HUES64 (cell line): ENCODE data around the gene UGT1A9.
"Not testable (repeated sequence)": the region's sequence is repeated elsewhere in the genome, so short reads cannot be mapped to it uniquely, and the experiment has no call there.

ENCODE experiments used
- H3K27ac ChIP-seq: 2 replicates; pipeline ENCODE4 v1.7.0; 2013; ENCODE audit warnings: low read depth, low read length, inconsistent platforms
- H3K27me3 ChIP-seq: 2 replicates; pipeline ENCODE4 v1.6.1; 2013; ENCODE audit warnings: mild to moderate bottlenecking, low read length; ENCODE audit not compliant: insufficient read depth
- H3K36me3 ChIP-seq: 2 replicates; pipeline ENCODE4 v1.6.1; 2013; ENCODE audit warnings: mild to moderate bottlenecking, low read length; ENCODE audit not compliant: insufficient read depth
- H3K4me1 ChIP-seq: 2 replicates; pipeline ENCODE4 v1.6.1; 2013; ENCODE audit warnings: mild to moderate bottlenecking, low read length, moderate library complexity; ENCODE audit not compliant: insufficient read depth
- H3K4me3 ChIP-seq: 2 replicates; pipeline ENCODE4 v1.5.1; 2013; ENCODE audit warnings: mild to moderate bottlenecking, low read length, moderate library complexity
- H3K9ac ChIP-seq: 2 replicates; pipeline ENCODE4 v1.6.1; 2013; ENCODE audit warnings: mild to moderate bottlenecking, low read depth, low read length
- H3K9me3 ChIP-seq: 2 replicates; pipeline ENCODE4 v1.6.1; 2013; ENCODE audit warnings: low read depth, low read length; ENCODE audit not compliant: insufficient read depth
- WGBS: fragments of 150-250, 120-280 bp; methylation state at CpG from one replicate; pipeline ENCODE4 v1.1.7; 2013; ENCODE audit warnings: missing lambda C conversion rate; 5-methylcytosine and 5-hydroxymethylcytosine counted together

Gene UGT1A9

GRCh38 chr2:233655943-233656342 lies 15.8 kb upstream of the UGT1A9 start:
- not testable (repeated sequence) for H3K9ac ChIP-seq
- WGBS, result 84% methylated on average over 2 of the region's 3 CpGs

GRCh38 chr2:233656443-233656842 lies 15.3 kb upstream of the UGT1A9 start:
- H3K27me3 ChIP-seq, result no peaks in the 10 kb centered on the region
- H3K4me1 ChIP-seq, result no peaks in the 10 kb centered on the region
- H3K9me3 ChIP-seq, result no peaks in the 10 kb centered on the region
- 94% methylated on average over 10 of the region's 10 CpGs for WGBS
- no peak overlapping the region for H3K27ac ChIP-seq
- no peak overlapping the region for H3K4me3 ChIP-seq
- no peak overlapping the region for H3K9ac ChIP-seq
- H3K36me3 ChIP-seq, result no peaks in the 10 kb centered on the region

More at GRCh38 chr2:233655943-233656342, 15.8 kb upstream of the UGT1A9 start:
- H3K36me3 ChIP-seq, H3K4me3 ChIP-seq, H3K27ac ChIP-seq, H3K27me3 ChIP-seq, H3K4me1 ChIP-seq, H3K9me3 ChIP-seq: not testable (repeated sequence)

GRCh38 chr2:233658610-233659009 lies 13.1 kb upstream of the UGT1A9 start:
- no peaks in the 10 kb centered on the region for H3K36me3 ChIP-seq
- H3K4me1 ChIP-seq, result no peaks in the 10 kb centered on the region
- H3K4me3 ChIP-seq, result no peak overlapping the region
- no peaks in the 10 kb centered on the region for H3K9me3 ChIP-seq
- H3K27me3 ChIP-seq, result no peaks in the 10 kb centered on the region
- no peak overlapping the region for H3K27ac ChIP-seq
- no peak overlapping the region for H3K9ac ChIP-seq

GRCh38 chr2:233663911-233664310 lies 7.8 kb upstream of the UGT1A9 start:
- Histone ChIP-seq H3K9me3 (no peaks in the 10 kb centered on the region), H3K27ac (no peak overlapping the region), H3K4me1 (no peaks in the 10 kb centered on the region), H3K36me3 (no peaks in the 10 kb centered on the region), H3K9ac (no peak overlapping the region), H3K4me3 (no peak overlapping the region), H3K27me3 (no peaks in the 10 kb centered on the region)
- 64% methylated on average over 1 of the region's 1 CpG for WGBS

- H3K36me3 ChIP-seq, result no peaks in the 10 kb centered on the region
- WGBS, result 93% methylated on average over 4 of the region's 4 CpGs
- H3K27ac ChIP-seq, result no peak overlapping the region
- no peaks in the 10 kb centered on the region for H3K4me1 ChIP-seq
- no peak overlapping the region for H3K4me3 ChIP-seq
- no peak overlapping the region for H3K9ac ChIP-seq
- no peaks in the 10 kb centered on the region for H3K27me3 ChIP-seq
- no peaks in the 10 kb centered on the region for H3K9me3 ChIP-seq
These were observed 3.0 kb upstream of the UGT1A9 start for GRCh38 chr2:233668605-233669260.

GRCh38 chr2:233672886-233673285 lies 1.2 kb downstream of the UGT1A9 start:
- no CpG with 5 or more reads among the region's 3 CpGs for WGBS
- no peaks in the 10 kb centered on the region for H3K4me1 ChIP-seq

GRCh38 chr2:233673896-233674295 lies 2.2 kb downstream of the UGT1A9 start:
- Histone ChIP-seq H3K4me3 (no peak overlapping the region), H3K4me1 (no peaks in the 10 kb centered on the region), H3K9me3 (no peaks in the 10 kb centered on the region), H3K9ac (no peak overlapping the region), H3K27me3 (no peaks in the 10 kb centered on the region), H3K27ac (no peak overlapping the region), H3K36me3 (no peaks in the 10 kb centered on the region)

More at GRCh38 chr2:233672886-233673285, 1.2 kb downstream of the UGT1A9 start:
- Histone ChIP-seq H3K4me3 (no peak overlapping the region), H3K27me3 (no peaks in the 10 kb centered on the region), H3K9me3 (no peaks in the 10 kb centered on the region), H3K27ac (no peak overlapping the region), H3K9ac (no peak overlapping the region), H3K36me3 (no peaks in the 10 kb centered on the region)

- no peak overlapping the region for H3K4me3 ChIP-seq
- no peak overlapping the region for H3K27ac ChIP-seq
- H3K27me3 ChIP-seq, result no peaks in the 10 kb centered on the region
- no peaks in the 10 kb centered on the region for H3K4me1 ChIP-seq
- H3K9me3 ChIP-seq, result no peaks in the 10 kb centered on the region
- H3K9ac ChIP-seq, result no peak overlapping the region
- no CpG with 5 or more reads among the region's 1 CpG for WGBS
- H3K36me3 ChIP-seq, result no peaks in the 10 kb centered on the region
These were observed 2.6 kb downstream of the UGT1A9 start for GRCh38 chr2:233674314-233674713.

GRCh38 chr2:233674995-233675394 lies 3.3 kb downstream of the UGT1A9 start:
- H3K27ac ChIP-seq, result no peak overlapping the region
- H3K9me3 ChIP-seq, result no peaks in the 10 kb centered on the region
- no peak overlapping the region for H3K9ac ChIP-seq
- 59% methylated on average over 4 of the region's 4 CpGs for WGBS
- no peaks in the 10 kb centered on the region for H3K36me3 ChIP-seq
- no peaks in the 10 kb centered on the region for H3K4me1 ChIP-seq
- no peaks in the 10 kb centered on the region for H3K27me3 ChIP-seq
- H3K4me3 ChIP-seq, result no peak overlapping the region

- Histone ChIP-seq H3K27me3 (no peaks in the 10 kb centered on the region), H3K9ac (no peak overlapping the region), H3K4me3 (no peak overlapping the region), H3K9me3 (no peaks in the 10 kb centered on the region), H3K36me3 (no peaks in the 10 kb centered on the region), H3K4me1 (no peaks in the 10 kb centered on the region), H3K27ac (no peak overlapping the region)
- WGBS, result 92% methylated on average over 2 of the region's 2 CpGs
These were observed 4.3 kb downstream of the UGT1A9 start for GRCh38 chr2:233676046-233676445.

- 87% methylated on average over 4 of the region's 4 CpGs for WGBS
- Histone ChIP-seq H3K36me3 (no peaks in the 10 kb centered on the region), H3K9ac (no peak overlapping the region), H3K27ac (no peak overlapping the region), H3K4me1 (no peaks in the 10 kb centered on the region), H3K27me3 (no peaks in the 10 kb centered on the region), H3K9me3 (no peaks in the 10 kb centered on the region), H3K4me3 (no peak overlapping the region)
These were observed 7.5 kb downstream of the UGT1A9 start for GRCh38 chr2:233679196-233679595.
